NB4 (cell line): ENCODE data around the gene CETP.

Experiments
- DNase-seq: peaks from one replicate; pipeline ENCODE4 v3.0.0; 2010; ENCODE audit warnings: low read depth
- H3K4me3 ChIP-seq: one replicate; pipeline ENCODE4 v1.5.1; 2011; ENCODE audit warnings: mild to moderate bottlenecking, low read depth, low read length, moderate library complexity
- CTCF ChIP-seq: IDR thresholded peaks from one replicate; pipeline ENCODE4 v1.5.1; 2012; ENCODE audit warnings: low read depth, low read length
- MYC ChIP-seq: IDR thresholded peaks from 2 replicates; pipeline ENCODE4 v1.6.1; 2011; ENCODE audit warnings: low read depth, low read length
- POLR2A ChIP-seq: IDR thresholded peaks from 2 replicates; pipeline ENCODE4 v1.6.1; 2011; ENCODE audit warnings: mild to moderate bottlenecking; ENCODE audit not compliant: insufficient read length; ENCODE audit errors: extremely low read depth
- TF ChIP-seq, protein P1 (sequence below): IDR thresholded peaks from 2 replicates; pipeline ENCODE4 v1.6.1; 2011; ENCODE audit warnings: low read depth, low read length

CETP gene

DNA sequence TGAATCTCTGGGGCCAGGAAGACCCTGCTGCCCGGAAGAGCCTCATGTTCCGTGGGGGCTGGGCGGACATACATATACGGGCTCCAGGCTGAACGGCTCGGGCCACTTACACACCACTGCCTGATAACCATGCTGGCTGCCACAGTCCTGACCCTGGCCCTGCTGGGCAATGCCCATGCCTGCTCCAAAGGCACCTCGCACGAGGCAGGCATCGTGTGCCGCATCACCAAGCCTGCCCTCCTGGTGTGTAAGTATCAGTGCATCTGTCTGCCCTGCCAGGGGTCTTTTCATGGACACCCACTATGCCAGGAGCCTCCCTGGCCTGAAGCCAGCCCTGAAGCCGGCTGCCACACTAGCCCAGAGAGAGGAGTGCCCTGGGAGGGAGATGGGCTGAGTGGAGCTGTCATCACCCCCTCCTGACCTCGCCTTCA lies at the start of gene CETP:
Gene CETP, plus strand, starts transcription at position 100 of the 431 bp plus-strand sequence. Its CDS starts 30 bp downstream, at position 130.
- DNase-seq = no peak
- TF ChIP-seq MYC = no peak
- TF ChIP-seq POLR2A = no peak
- no peak for TF ChIP-seq CTCF
- TF ChIP-seq, protein P1, sequence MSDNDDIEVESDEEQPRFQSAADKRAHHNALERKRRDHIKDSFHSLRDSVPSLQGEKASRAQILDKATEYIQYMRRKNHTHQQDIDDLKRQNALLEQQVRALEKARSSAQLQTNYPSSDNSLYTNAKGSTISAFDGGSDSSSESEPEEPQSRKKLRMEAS = no peak

DNA sequence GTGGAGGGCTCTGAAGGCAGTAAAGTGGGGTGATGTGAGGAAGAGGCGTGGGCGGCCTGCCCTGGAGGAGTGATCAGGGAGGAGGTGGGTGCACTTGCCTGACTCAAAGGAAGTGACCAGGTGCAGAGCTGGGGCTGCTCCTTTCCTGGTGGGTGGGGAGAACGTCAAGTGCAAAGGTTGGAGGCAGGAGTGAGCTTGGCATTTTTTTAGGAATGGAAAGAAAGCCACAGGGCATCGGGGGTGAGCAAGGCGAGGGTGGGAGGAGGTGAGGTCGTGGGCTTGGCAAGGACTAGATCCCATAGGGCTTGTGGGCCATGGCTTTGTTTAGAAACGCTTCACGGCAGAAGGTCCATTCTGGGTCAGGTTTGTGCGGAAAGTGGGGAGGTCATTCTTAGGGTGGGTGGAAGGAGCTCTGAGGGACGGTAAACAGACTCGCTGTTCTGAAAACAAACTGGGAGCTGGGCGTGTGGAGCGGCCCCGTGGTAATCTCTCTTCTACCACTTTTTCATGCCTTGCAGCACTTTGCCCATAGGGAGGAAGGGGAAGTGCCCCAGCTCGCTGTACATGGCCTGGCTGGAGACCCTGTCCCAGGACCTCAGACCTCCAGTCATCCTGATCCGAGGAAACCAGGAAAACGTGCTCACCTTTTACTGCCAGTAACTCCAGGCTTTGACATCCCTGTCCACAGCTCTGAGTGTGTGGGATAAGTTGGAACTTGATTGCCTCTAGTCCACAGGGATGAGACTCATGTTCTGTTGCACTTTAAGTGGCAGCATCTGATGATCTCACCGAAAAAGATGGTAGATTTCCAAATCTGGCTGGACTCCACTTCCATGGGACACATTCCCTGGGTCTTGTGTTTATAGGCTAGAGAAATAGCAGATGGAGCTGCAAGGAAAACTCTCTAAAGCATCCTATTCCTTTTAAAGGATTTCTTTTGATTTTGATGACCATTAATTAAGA lies 48.7 kb upstream of the CETP start:
- TF ChIP-seq POLR2A (no peak), CTCF (no peak), MYC (no peak)
- TF ChIP-seq, protein P1 = no peak
- H3K4me3 ChIP-seq = no peak overlapping the region
- no peak for DNase-seq

More for the DNA sequence above, at the start of gene CETP:
- no peak within 1 kb of the TSS for H3K4me3 ChIP-seq

DNA sequence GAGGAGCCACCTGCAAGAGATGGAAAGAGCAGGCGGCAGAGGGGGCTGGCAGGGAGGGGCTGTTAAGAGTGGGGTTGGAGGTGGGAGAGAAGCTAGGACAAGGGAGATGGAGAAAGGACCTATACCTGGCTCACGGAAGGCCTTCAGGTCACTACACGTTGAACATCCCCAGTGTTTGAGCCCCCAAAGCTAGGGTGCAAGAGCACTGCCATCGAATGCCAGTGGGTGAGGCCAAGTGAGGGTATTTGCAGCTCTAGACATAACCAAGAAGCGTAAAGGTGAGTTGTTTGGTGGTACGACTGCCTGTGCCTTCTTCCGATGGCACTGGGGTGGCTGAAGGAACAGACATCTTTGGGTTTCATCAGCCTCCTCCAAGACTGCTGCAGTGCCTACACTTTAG lies 46.9 kb upstream of the CETP start:
- no peak for TF ChIP-seq MYC
- no peak for TF ChIP-seq POLR2A
- TF ChIP-seq, protein P1 = no peak
- TF ChIP-seq CTCF = no peak
- no peak overlapping the region for H3K4me3 ChIP-seq
- DNase-seq = no peak

GRCh38 chr16:56915336-56916119 lies 46.2 kb upstream of the CETP start:
- TF ChIP-seq, protein P1 = no peak
- TF ChIP-seq POLR2A = no peak
- no peak overlapping the region for H3K4me3 ChIP-seq
- DNase-seq = no peak

GRCh38 chr16:56916571-56917403 lies 45.0 kb upstream of the CETP start:
- no peak overlapping the region for H3K4me3 ChIP-seq
- TF ChIP-seq, protein P1 = no peak
- TF ChIP-seq POLR2A = no peak

GRCh38 chr16:56918467-56919012 lies 43.2 kb upstream of the CETP start:
- no peak for TF ChIP-seq MYC
- no peak for TF ChIP-seq POLR2A
- no peak for TF ChIP-seq CTCF
- TF ChIP-seq, protein P1 = no peak

More at GRCh38 chr16:56916571-56917403, 45.0 kb upstream of the CETP start:
- DNase-seq = no peak

More at GRCh38 chr16:56918467-56919012, 43.2 kb upstream of the CETP start:
- no peak overlapping the region for H3K4me3 ChIP-seq
- no peak for DNase-seq
